ENCODE results near the gene HHIPL1. TPM values are rescaled to one million over a fixed set of nuclear protein-coding genes. Genes with fewer than 3 reads are reported as not detected.

Gene HHIPL1
- total and polyA plus RNA-seq, 8 donors = 2.2 to 3.1 (median 2.6) TPM

DNA sequence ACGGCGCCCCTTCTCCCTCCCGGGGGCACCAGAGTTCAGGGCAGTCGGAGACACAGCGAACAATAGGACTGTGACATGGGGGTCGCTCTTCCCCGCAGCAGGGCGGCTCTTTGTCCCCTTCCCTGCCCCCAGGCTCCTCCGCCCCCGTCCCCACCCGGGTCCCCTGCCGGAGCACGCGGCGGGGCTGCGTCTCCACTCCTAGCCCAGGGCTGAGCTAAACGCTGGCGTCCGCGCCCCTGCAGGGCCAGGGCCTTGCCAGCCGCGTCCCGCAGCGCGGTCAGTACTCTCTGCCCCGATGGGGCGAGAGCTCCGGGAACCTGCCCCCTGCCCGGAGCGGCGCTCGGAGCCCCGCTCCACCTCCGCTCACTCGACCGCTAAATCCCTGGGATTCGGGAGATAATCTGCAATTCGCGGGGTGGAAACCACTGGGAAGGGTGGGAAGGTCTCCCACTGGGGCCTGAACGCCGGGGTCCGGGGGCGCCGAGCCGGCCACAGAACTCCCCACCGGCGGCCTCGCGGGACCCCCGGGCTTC lies 40.1 kb upstream of the HHIPL1 start:
- H3K36me3 ChIP-seq = no peaks in the 10 kb centered on the region
- TF ChIP-seq, protein P1, sequence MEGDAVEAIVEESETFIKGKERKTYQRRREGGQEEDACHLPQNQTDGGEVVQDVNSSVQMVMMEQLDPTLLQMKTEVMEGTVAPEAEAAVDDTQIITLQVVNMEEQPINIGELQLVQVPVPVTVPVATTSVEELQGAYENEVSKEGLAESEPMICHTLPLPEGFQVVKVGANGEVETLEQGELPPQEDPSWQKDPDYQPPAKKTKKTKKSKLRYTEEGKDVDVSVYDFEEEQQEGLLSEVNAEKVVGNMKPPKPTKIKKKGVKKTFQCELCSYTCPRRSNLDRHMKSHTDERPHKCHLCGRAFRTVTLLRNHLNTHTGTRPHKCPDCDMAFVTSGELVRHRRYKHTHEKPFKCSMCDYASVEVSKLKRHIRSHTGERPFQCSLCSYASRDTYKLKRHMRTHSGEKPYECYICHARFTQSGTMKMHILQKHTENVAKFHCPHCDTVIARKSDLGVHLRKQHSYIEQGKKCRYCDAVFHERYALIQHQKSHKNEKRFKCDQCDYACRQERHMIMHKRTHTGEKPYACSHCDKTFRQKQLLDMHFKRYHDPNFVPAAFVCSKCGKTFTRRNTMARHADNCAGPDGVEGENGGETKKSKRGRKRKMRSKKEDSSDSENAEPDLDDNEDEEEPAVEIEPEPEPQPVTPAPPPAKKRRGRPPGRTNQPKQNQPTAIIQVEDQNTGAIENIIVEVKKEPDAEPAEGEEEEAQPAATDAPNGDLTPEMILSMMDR (IDR thresholded peaks at IDR 0.05) = no peak
- intact Hi-C loops (cut with DNase I) = no loop called here
- peak overlapping the region; percentile 82 to 88 for H3K4me3 ChIP-seq
- H3K4me1 ChIP-seq = peaks cover 14 to 52% of the 10 kb centered on the region in 2 donors
- H3K27ac ChIP-seq = peak overlapping the region; percentile 85 to 87
- DNase-seq = no peak
- peaks cover 0 to 47% of the 10 kb centered on the region in 2 donors for H3K27me3 ChIP-seq
- peak; percentile 35 for ATAC-seq
- no peaks in the 10 kb centered on the region for H3K9me3 ChIP-seq

DNA sequence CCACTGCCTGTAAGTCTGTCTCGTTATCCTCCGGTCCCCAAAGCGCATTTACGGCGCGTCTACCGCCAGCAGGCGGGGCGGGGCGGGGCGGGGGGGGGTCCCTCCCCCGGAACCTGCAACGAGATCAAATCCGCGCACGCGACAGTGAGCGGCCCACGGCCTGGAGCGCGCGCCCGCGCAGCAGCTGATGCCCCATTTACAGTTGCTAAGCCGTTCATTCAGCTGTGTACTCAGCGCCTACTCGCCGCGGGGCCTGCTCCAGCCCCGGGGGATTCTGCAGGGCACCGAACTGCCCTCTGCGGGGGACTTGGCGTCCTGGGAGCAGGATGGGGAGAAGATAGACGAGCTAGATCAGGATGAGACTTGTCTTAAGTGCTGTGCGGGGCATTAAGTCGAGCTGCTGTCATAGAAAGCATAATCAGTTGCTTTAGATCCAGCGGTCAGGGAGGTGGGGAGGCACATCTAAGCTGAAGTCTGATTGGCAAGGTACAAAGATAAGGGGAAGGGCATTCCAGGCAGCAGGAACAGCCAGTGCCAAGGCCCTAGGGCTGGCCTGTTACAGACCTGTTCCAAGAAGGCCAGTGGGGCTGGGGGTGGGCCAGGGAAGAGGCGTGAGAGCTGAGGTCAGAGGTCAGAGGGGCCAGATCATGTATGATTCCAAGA lies 39.5 kb upstream of the HHIPL1 start:
- H3K36me3 ChIP-seq = no peaks in the 10 kb centered on the region
- TF ChIP-seq, protein P1 (IDR thresholded peaks at IDR 0.05) = no peak
- peaks cover 0 to 47% of the 10 kb centered on the region in 2 donors for H3K27me3 ChIP-seq
- peak; percentile 44 for ATAC-seq
- peak overlapping the region; percentile 82 to 88 for H3K4me3 ChIP-seq
- intact Hi-C loops (cut with DNase I) = no loop called here
- H3K9me3 ChIP-seq = no peaks in the 10 kb centered on the region
- H3K4me1 ChIP-seq = peaks cover 14 to 46% of the 10 kb centered on the region in 2 donors
- peak in 2 of 4 donors; percentile 61 to 68 for DNase-seq
- peak overlapping the region; percentile 85 to 87 for H3K27ac ChIP-seq

DNA sequence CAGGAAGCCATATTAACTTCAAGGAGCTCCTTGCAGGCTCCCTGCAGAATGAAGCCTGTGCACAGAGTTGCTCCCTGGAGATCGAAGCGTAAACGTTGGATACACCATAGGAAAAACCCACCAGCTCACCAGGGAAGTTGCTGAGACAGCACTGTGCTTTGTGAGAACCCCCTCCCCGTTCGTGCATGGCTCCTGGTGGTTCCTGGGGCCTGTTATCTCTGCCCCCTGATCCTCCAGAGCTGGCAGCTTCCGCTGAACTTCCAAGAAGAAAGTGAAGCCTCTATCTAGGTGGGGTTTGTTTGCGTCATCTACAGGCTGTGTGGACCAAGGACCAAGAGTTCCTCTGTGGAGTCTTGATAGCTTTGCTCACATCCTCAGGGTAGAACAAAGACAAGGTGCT lies 38.6 kb upstream of the HHIPL1 start:
- intact Hi-C loops (cut with DNase I) = no loop called here
- no peak for DNase-seq
- H3K4me1 ChIP-seq = peaks cover 8 to 37% of the 10 kb centered on the region in 2 donors
- no peaks in the 10 kb centered on the region for H3K36me3 ChIP-seq
- TF ChIP-seq, protein P1 (IDR thresholded peaks at IDR 0.05) = no peak
- no peaks in the 10 kb centered on the region for H3K9me3 ChIP-seq
- no peak overlapping the region for H3K4me3 ChIP-seq
- H3K27me3 ChIP-seq = peaks cover 0 to 47% of the 10 kb centered on the region in 2 donors
- H3K27ac ChIP-seq = no peak overlapping the region
- ATAC-seq = no peak

DNA sequence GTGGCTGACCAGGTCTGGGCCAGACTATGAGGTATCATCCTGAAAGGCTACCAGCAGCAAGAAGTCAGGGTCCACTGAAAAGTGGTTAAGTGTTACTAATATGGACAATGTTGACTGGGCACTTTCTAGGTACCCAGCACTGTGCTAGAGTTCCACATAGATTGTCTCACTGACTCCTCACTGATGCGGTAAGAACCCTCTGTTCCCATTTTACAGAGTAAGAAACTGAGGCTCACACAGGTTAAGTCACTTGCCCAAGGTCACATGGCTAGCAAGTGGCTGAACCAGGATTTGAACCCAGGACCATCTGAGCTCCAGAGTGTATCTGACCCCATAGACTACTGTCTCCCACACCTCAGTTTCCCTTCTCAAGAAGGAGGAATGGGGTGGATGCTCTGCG lies 36.3 kb upstream of the HHIPL1 start:
- TF ChIP-seq, protein P1 (IDR thresholded peaks at IDR 0.05) = no peak
- Histone ChIP-seq H3K27ac (no peak overlapping the region), H3K4me3 (no peak overlapping the region), H3K36me3 (no peaks in the 10 kb centered on the region), H3K27me3 (peaks cover 0 to 28% of the 10 kb centered on the region in 2 donors), H3K4me1 (peaks cover 0 to 14% of the 10 kb centered on the region in 2 donors), H3K9me3 (no peaks in the 10 kb centered on the region)
- ATAC-seq = no peak
- DNase-seq = no peak
- intact Hi-C loops (cut with DNase I) = no loop called here

DNA sequence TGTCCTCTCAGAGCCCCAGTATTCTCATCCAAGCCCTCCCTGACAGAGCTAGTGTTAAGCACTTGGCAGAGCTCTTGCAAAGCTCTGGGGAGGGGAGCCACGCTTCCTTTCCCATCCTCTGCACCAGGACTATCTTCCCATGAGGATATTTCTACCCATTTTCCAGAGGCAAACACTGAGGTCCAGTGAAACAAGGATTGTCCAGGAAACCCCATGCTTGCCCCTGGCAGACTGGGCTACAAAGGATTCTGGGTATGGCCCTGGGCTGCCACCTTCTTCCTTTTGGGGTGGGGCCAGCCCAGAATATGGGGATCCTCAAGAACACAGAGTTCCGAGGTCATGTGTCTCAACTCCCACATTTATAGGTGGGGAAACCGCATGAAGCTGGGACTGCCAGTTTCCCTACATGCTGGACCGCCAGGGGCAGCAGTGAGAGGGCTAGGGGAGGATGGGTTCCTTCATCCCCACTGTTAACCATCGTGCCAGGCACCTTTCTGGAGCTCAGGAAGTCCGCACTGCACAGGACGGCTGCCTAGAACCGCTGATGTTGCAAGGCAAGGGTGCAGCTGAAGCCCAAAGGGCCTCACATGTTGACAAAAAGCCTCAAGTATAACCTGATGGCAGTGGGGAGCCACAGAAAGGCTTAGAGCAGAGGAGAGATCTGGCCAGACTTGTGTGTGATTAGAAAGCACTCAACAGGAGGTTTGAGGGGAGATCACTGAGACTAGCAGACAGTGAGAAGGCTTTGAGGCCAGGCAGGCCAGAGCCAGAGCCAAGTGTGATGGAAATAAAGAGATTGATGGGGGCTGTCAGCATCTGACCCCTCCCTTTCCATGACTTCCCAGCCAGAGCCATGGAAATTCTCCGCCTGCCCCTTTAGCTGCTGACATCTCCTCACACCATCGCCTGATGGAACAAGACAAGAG lies 35.4 kb upstream of the HHIPL1 start:
- Histone ChIP-seq H3K4me3 (no peak overlapping the region), H3K27ac (no peak overlapping the region), H3K36me3 (no peaks in the 10 kb centered on the region), H3K9me3 (no peaks in the 10 kb centered on the region), H3K4me1 (peaks cover 0 to 11% of the 10 kb centered on the region in 2 donors), H3K27me3 (peaks cover 0 to 26% of the 10 kb centered on the region in 2 donors)
- TF ChIP-seq, protein P1 (IDR thresholded peaks at IDR 0.05) = no peak
- DNase-seq (no peak), ATAC-seq (no peak)
- intact Hi-C loops (cut with DNase I) = no loop called here

All from left lung (tissue), 10 donors.